ENCODE results near the gene OR4D2. TPM values are rescaled to one million over a fixed set of nuclear protein-coding genes. Genes with fewer than 3 reads are reported as not detected.

Gene OR4D2
- total RNA-seq, 1 donor from 2014 or later = not detected

DNA sequence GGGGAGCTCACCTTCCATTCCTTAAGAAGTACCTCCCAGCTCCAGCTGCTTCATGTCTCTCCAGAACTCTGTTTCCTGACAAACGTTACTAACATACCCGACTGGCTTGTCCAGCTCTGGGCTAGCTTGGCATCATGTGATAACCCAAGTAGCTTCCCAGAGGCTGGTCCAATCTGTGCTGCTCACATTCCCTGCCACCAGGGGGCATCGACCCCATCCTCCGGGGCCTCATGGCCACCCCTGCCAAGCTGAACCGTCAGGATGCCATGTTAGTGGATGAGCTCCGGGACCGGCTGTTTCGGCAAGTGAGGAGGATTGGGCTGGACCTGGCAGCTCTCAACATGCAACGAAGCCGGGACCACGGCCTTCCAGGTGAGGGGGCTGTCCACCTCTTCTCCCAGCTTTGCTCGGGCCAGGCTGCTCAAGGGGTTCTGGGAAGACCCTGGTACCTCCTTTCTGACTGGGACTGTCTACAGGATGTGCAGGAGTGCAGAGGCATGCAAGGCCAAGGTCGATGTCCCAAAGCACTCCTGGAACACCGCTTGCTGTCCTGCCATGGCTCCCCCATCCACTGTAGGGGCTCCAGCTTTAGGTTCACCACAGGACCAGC is 33.3 kb downstream of the OR4D2 start:
- peak; percentile 35 for DNase-seq (ENCODE audit: low spot score)
- H3K4me3 Mint-ChIP-seq (ENCODE audit: low read depth) = no peak overlapping the region
- H3K36me3 Mint-ChIP-seq (ENCODE audit: low read depth) = no peaks in the 10 kb centered on the region
- H3K4me1 Mint-ChIP-seq (ENCODE audit: low read depth) = no peaks in the 10 kb centered on the region
- intact Hi-C loops (cut with micrococcal nuclease) = loop anchor here (5.0 kb wide), 1 partner anchor 247 kb away; no protein-coding TSS in a partner anchor
- H3K27ac Mint-ChIP-seq = no peak overlapping the region
- peaks cover 3% of the 10 kb centered on the region for H3K27me3 Mint-ChIP-seq (ENCODE audit: low read depth)
- H3K9me3 Mint-ChIP-seq = no peaks in the 10 kb centered on the region

DNA sequence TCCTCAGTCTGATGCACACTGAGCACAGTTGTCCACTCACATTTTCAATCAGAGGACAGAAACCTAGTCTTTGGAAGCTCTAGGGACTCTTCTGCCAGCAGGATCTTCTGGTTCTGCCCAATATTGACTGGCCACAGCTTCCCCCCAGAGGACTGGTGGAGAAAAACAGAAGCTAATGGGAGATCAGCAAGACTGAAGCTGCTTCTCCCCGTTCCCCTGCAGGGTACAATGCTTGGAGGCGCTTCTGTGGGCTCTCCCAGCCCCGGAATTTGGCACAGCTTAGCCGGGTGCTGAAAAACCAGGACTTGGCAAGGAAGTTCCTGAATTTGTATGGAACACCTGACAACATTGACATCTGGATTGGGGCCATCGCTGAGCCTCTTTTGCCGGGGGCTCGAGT is 36.1 kb downstream of the OR4D2 start:
- Mint-ChIP-seq H3K27ac (no peak overlapping the region), H3K9me3 (no peaks in the 10 kb centered on the region), H3K36me3 (ENCODE audit: low read depth) (no peaks in the 10 kb centered on the region), H3K4me3 (ENCODE audit: low read depth) (no peak overlapping the region), H3K4me1 (ENCODE audit: low read depth) (no peaks in the 10 kb centered on the region), H3K27me3 (ENCODE audit: low read depth) (peaks cover 3% of the 10 kb centered on the region)
- intact Hi-C loops (cut with micrococcal nuclease) = loop anchor here (5.0 kb wide), 1 partner anchor 244 kb away; no protein-coding TSS in a partner anchor
- DNase-seq (ENCODE audit: low spot score) = no peak

DNA sequence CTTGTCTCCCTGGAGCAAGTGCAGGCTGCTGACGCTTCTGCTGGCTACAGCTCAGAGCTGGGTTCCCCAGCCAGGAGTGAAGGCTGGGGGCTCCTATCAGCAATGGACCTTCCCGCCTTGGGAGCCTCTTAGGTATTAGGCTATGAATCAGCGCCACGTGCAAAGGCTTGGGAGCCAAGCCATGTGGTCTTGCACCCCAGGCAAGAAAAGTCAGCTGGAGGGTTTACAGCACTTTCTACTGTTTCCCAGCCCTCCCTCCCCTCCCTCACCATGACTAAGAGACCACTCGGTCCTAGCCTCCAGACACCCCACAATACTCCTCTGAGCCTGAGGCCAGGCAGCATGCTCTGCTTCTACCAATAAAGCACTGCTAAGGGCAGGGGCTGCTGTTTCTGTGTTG is 38.0 kb downstream of the OR4D2 start:
- Mint-ChIP-seq H3K4me1 (ENCODE audit: low read depth) (no peaks in the 10 kb centered on the region), H3K27me3 (ENCODE audit: low read depth) (peaks cover 3% of the 10 kb centered on the region), H3K9me3 (no peaks in the 10 kb centered on the region), H3K36me3 (ENCODE audit: low read depth) (peaks cover 2% of the 10 kb centered on the region), H3K4me3 (ENCODE audit: low read depth) (no peak overlapping the region), H3K27ac (no peak overlapping the region)
- DNase-seq (ENCODE audit: low spot score) = no peak
- intact Hi-C loops (cut with micrococcal nuclease) = loop anchor here (5.0 kb wide), 1 partner anchor 243 kb away; no protein-coding TSS in a partner anchor

DNA sequence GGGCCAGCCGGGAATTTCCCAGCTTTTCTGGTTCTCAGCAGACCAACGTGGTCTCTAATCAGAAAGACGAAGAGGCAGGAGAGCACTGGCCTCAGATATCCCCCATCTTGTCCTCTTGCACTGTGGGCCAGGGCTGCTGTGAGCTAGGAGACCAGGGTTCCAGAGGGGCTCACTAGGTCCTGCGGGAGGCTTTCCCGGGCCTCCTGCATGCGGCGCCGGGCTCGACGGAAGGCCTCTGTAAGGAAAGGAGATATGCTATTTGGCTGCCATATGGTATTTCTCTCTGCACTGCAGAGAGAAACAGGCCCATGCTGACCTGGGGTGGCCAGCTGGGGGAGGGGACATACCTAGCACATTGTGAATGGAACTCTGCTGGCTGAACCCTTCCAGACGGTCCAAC is 39.2 kb downstream of the OR4D2 start:
- Mint-ChIP-seq H3K4me3 (ENCODE audit: low read depth) (no peak overlapping the region), H3K27ac (no peak overlapping the region), H3K36me3 (ENCODE audit: low read depth) (peaks cover 8% of the 10 kb centered on the region), H3K9me3 (no peaks in the 10 kb centered on the region), H3K27me3 (ENCODE audit: low read depth) (no peaks in the 10 kb centered on the region), H3K4me1 (ENCODE audit: low read depth) (no peaks in the 10 kb centered on the region)
- intact Hi-C loops (cut with micrococcal nuclease) = no loop called here
- DNase-seq (ENCODE audit: low spot score) = no peak

DNA sequence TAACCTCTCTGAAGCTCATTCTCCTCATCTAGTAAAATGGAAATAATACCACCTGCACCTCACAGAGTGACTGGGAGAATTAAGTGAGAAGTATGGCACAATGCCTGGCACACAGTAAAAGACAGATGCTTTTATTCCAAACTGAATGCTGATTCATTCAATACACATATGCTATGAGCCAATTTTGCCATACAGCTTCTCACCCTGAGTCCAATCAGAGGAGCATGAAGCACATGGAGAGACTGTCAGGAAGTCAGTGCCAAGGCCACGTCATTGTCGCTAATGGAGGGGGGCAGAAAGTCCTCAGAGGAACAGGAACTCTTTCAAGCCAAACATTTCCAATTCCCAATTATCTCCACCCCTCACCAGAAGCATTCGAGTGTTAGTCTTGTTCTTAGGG is 40.7 kb downstream of the OR4D2 start:
- H3K4me3 Mint-ChIP-seq (ENCODE audit: low read depth) = no peak overlapping the region

DNA sequence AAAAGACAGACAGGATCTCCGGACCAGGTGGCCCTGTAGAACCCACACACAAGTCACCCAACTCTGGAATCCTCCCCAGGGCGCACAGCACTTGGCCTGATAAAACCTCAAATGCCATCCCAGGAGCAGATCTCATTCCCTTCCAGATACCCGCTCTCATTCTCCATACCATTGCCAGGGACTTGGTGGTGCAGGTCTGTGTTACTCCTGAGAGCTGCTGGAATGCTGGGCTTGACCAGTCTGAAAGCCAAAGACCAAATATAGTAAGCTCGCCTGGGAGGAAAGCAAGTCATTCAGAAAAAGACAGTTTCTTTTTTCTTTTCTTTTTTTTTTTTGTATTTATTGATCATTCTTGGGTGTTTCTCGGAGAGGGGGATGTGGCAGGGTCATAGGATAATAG is 41.6 kb downstream of the OR4D2 start:
- Mint-ChIP-seq H3K9me3 (no peaks in the 10 kb centered on the region), H3K36me3 (ENCODE audit: low read depth) (peaks cover 13% of the 10 kb centered on the region), H3K27me3 (ENCODE audit: low read depth) (no peaks in the 10 kb centered on the region), H3K4me3 (ENCODE audit: low read depth) (no peak overlapping the region), H3K4me1 (ENCODE audit: low read depth) (no peaks in the 10 kb centered on the region), H3K27ac (no peak overlapping the region)
- intact Hi-C loops (cut with micrococcal nuclease) = no loop called here
- DNase-seq (ENCODE audit: low spot score) = no peak

More for the DNA sequence above, 40.7 kb downstream of the OR4D2 start:
- Mint-ChIP-seq H3K27ac (no peak overlapping the region), H3K27me3 (ENCODE audit: low read depth) (no peaks in the 10 kb centered on the region), H3K4me1 (ENCODE audit: low read depth) (no peaks in the 10 kb centered on the region), H3K36me3 (ENCODE audit: low read depth) (peaks cover 13% of the 10 kb centered on the region), H3K9me3 (no peaks in the 10 kb centered on the region)
- no peak for DNase-seq (ENCODE audit: low spot score)
- intact Hi-C loops (cut with micrococcal nuclease) = no loop called here

DNA sequence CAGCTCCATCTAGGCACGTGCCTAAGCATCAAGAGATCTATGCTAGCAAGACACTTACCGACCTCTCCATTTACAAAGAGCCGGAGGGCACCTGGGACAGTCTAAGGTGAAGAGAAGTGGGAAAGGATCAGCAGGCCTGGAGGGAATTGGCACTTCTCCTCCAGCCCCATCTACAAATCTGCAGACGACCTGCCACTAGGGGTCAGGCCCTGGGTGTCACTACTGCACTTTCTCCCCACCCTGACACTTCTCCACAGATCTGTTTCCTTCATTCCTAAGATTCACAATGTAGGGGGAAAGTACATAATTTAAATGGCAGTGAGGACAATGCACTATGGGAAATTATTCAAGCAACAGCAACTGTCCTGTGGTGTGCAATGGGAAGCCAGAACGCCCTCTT is 44.1 kb downstream of the OR4D2 start:
- intact Hi-C loops (cut with micrococcal nuclease) = no loop called here
- no peak overlapping the region for H3K27ac Mint-ChIP-seq
- DNase-seq (ENCODE audit: low spot score) = no peak

DNA sequence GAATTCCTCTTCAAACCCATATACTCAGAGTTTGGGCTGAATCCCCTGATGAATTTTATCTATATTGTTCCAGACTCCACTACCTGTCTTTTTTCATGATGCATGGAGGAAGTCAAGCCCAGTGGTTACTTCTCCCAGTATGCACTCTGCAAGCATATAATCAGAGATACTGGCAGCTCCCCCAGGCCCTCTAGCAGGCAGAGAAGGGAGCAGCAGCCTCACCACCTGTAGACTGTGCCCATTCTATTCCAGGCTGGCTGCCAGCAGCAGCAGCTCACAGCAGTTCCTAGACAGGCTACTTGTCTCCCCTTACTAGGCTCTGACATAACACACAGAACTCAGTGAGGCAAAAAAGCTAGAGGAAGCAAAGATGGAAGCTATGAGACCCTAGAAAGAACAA is 48.9 kb downstream of the OR4D2 start:
- no peak for DNase-seq (ENCODE audit: low spot score)
- Mint-ChIP-seq H3K4me1 (ENCODE audit: low read depth) (peaks cover 26% of the 10 kb centered on the region), H3K27ac (no peak overlapping the region), H3K27me3 (ENCODE audit: low read depth) (no peaks in the 10 kb centered on the region), H3K9me3 (no peaks in the 10 kb centered on the region), H3K4me3 (ENCODE audit: low read depth) (no peak overlapping the region), H3K36me3 (ENCODE audit: low read depth) (peaks cover 7% of the 10 kb centered on the region)
- intact Hi-C loops (cut with micrococcal nuclease) = no loop called here

More for the DNA sequence above, 44.1 kb downstream of the OR4D2 start:
- Mint-ChIP-seq H3K9me3 (no peaks in the 10 kb centered on the region), H3K4me3 (ENCODE audit: low read depth) (no peak overlapping the region), H3K36me3 (ENCODE audit: low read depth) (peaks cover 15% of the 10 kb centered on the region), H3K27me3 (ENCODE audit: low read depth) (no peaks in the 10 kb centered on the region), H3K4me1 (ENCODE audit: low read depth) (no peaks in the 10 kb centered on the region)

DNA sequence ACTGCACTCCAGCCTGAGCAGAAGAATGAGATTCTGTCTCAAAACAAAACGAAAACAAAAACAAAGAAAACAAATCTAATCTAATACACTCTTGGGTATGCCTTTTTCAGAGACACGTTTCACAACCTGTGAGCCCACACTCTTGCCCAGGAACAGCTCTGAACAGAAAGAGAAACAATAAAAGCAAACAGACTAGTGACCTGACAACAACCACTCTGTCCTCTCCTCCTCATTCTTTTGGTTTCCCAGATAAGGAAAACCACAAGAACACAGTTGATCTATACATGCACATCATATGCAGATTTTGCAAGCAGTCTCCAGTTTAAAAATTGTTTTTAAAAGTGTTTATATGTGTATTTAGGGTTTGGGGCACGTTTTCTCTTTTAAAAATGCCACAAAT is 51.0 kb downstream of the OR4D2 start:
- peaks cover 2% of the 10 kb centered on the region for H3K36me3 Mint-ChIP-seq (ENCODE audit: low read depth)
- no peaks in the 10 kb centered on the region for H3K9me3 Mint-ChIP-seq
- H3K4me1 Mint-ChIP-seq (ENCODE audit: low read depth) = peaks cover 26% of the 10 kb centered on the region
- intact Hi-C loops (cut with micrococcal nuclease) = no loop called here
- peak overlapping the region; percentile 35 for H3K4me3 Mint-ChIP-seq (ENCODE audit: low read depth)
- peaks cover 5% of the 10 kb centered on the region for H3K27me3 Mint-ChIP-seq (ENCODE audit: low read depth)
- no peak for DNase-seq (ENCODE audit: low spot score)
- peak overlapping the region; percentile 12 for H3K27ac Mint-ChIP-seq

DNA sequence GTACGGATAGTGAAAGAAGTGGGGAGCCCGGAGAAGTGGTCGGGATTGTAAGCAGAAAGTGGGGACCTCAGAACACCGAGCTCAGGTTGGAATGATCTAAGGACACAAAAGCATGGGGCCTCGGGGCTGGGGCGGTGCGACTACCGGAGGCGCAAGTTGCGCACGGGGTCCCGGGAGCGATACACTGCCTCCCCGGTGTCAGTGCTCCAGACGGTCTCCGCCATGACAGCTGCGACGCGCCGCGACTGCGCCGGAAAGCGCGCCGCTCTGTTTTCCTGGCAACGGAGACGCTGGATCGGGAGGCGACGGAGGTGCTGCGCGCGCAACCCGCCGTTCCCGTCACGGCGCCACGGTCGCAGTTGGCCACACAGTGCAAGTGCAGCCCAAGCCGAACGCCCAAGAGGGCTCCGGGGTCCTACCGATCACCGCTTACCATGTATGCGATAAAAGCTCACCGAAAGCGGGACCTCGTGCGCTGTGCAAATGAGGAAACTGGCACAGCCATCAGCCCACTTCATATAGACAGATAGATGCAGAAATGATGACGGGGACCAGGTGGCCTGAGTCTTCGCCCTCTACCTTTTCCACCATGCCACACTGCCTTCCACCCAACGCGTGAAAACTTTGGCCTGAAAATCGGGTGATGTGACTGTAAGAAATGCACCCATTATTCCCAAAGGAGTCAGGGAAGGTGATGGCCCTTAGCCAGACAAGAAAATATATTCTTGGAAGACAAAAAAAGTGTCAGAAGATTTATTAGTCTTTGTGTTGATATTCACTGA is 52.4 kb downstream of the OR4D2 start, which contains the start of gene MKS1:
MKS1 (minus strand) TSS at position 249 of the 782 bp plus-strand sequence; CDS start at position 224, 25 bp downstream.
- H3K36me3 Mint-ChIP-seq (ENCODE audit: low read depth) = peaks cover 2% of the 10 kb centered on the region
- peaks cover 28% of the 10 kb centered on the region for H3K4me1 Mint-ChIP-seq (ENCODE audit: low read depth)
- intact Hi-C loops (cut with micrococcal nuclease) = no loop called here
- H3K4me3 Mint-ChIP-seq (ENCODE audit: low read depth) = peak within 1 kb of the TSS; percentile 96
- H3K27ac Mint-ChIP-seq = peak within 1 kb of the TSS; percentile 93
- peak; percentile 95 for DNase-seq (ENCODE audit: low spot score)
- peaks cover 8% of the 10 kb centered on the region for H3K27me3 Mint-ChIP-seq (ENCODE audit: low read depth)
- H3K9me3 Mint-ChIP-seq = no peaks in the 10 kb centered on the region

DNA sequence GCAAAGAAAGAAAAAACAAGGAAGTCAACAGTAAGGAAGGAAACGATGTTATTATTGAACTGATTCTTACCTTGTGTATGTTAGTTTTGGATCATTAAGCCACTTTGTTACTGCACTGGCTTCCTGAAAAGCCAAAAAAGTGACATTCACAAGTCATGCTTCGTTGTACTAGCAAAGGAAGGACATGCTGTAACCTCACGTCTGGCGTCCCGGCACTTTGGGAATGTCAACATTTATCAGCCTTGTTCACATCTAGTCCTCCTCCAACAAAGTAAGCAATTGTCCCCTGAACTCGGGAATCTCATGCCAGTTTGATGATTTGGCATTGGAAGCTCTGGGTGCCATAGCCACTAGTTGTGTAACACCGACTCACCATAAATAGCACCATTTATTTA is 53.0 kb downstream of the OR4D2 start:
- no peak for DNase-seq (ENCODE audit: low spot score)
- intact Hi-C loops (cut with micrococcal nuclease) = no loop called here
- peaks cover 2% of the 10 kb centered on the region for H3K36me3 Mint-ChIP-seq (ENCODE audit: low read depth)
- H3K9me3 Mint-ChIP-seq = no peaks in the 10 kb centered on the region
- peak overlapping the region; percentile 93 for H3K27ac Mint-ChIP-seq
- H3K4me1 Mint-ChIP-seq (ENCODE audit: low read depth) = peaks cover 32% of the 10 kb centered on the region
- H3K4me3 Mint-ChIP-seq (ENCODE audit: low read depth) = peak overlapping the region; percentile 96
- H3K27me3 Mint-ChIP-seq (ENCODE audit: low read depth) = peaks cover 8% of the 10 kb centered on the region
